IMR-90 (cell line): ENCODE data around the gene AGPS. TPM values are rescaled to one million over a fixed set of nuclear protein-coding genes. Genes with fewer than 3 reads are reported as not detected.

ENCODE experiments used
- ATAC-seq: fragments of 200-7000 bp; cut with Tn5 transposase; 2 replicates; pipeline ENCODE4 v1.9.1; 2020; ENCODE audit warnings: low read depth, mild to moderate bottlenecking, moderate library complexity
- BruUV-seq: library from RNA; stranded (reverse); fragments of 400-500 nt; replicated peaks from 2 replicates; lab custom pipeline; 2021; lab: Mats Ljungman, UMichigan
- CTCF ChIA-PET: fragments of 300-600 bp; formaldehyde crosslinking; extraction: SDS; loops from one replicate; lab custom pipeline; 2021; ENCODE audit warnings: antibody characterized with exemption; lab: Yijun Ruan, JAX
- POLR2A ChIA-PET: fragments of 300-600 bp; sonication (Branson Sonifier 250); formaldehyde crosslinking; loops from one replicate; lab custom pipeline; 2022; ENCODE audit warnings: antibody characterized with exemption; ENCODE audit not compliant: unreplicated experiment; lab: Charles Lee
- DNase-seq: peaks from one replicate; pipeline ENCODE4 v3.0.0; 2013
- H2AFZ ChIP-seq: replicated peaks from 2 replicates; pipeline ENCODE3; 2013; ENCODE audit warnings: low read length, mild to moderate bottlenecking; ENCODE audit not compliant: poor library complexity
- H2AK5ac ChIP-seq: 2 replicates; pipeline ENCODE4 v1.6.1; 2013; ENCODE audit warnings: low read depth, low read length, inconsistent platforms
- H2AK9ac ChIP-seq: replicated peaks from 2 replicates; pipeline ENCODE3; 2013; ENCODE audit warnings: mild to moderate bottlenecking, low read depth, low read length, moderate library complexity; ENCODE audit not compliant: poor library complexity
- H2BK120ac ChIP-seq: 2 replicates; pipeline ENCODE4 v1.6.1; 2013; ENCODE audit warnings: low read depth, low read length, inconsistent platforms
- H2BK15ac ChIP-seq: 3 replicates; pipeline ENCODE4 v1.6.1; 2013; ENCODE audit warnings: low read depth, low read length, inconsistent platforms
- H2BK20ac ChIP-seq: 2 replicates; pipeline ENCODE4 v1.6.1; 2013; ENCODE audit warnings: low read depth, mild to moderate bottlenecking, inconsistent platforms, low read length, moderate library complexity
- H2BK5ac ChIP-seq: 2 replicates; pipeline ENCODE4 v1.6.1; 2013; ENCODE audit warnings: mild to moderate bottlenecking, low read depth, low read length, inconsistent platforms; ENCODE audit not compliant: poor library complexity, severe bottlenecking
- H3K14ac ChIP-seq: replicated peaks from 2 replicates; pipeline ENCODE4 v1.6.1; 2013; ENCODE audit warnings: low read depth, low read length, inconsistent platforms
- H3K18ac ChIP-seq: 2 replicates; pipeline ENCODE4 v1.6.1; 2013; ENCODE audit warnings: low read depth, low read length, control low read depth
- H3K23ac ChIP-seq: 2 replicates; pipeline ENCODE4 v1.6.1; 2013; ENCODE audit warnings: low read depth, low read length, inconsistent platforms
- H3K27ac ChIP-seq: 2 replicates; pipeline ENCODE4 v1.5.1; 2013; ENCODE audit warnings: mild to moderate bottlenecking, control low read depth, low read length; ENCODE audit not compliant: insufficient read depth
- H3K27me3 ChIP-seq: 2 replicates; pipeline ENCODE4 v1.6.1; 2013; ENCODE audit warnings: low read length; ENCODE audit not compliant: control insufficient read depth, insufficient read depth
- H3K36me3 ChIP-seq: 2 replicates; pipeline ENCODE4 v1.6.1; 2013; ENCODE audit warnings: low read length, mixed read lengths; ENCODE audit not compliant: control insufficient read depth, insufficient read depth
- H3K4ac ChIP-seq: 2 replicates; pipeline ENCODE4 v1.6.1; 2013; ENCODE audit warnings: low read depth, low read length, inconsistent platforms
- H3K4me1 ChIP-seq: 2 replicates; pipeline ENCODE4 v1.6.1; 2013; ENCODE audit warnings: low read length, mixed read lengths; ENCODE audit not compliant: control insufficient read depth, insufficient read depth
- H3K4me2 ChIP-seq: 2 replicates; pipeline ENCODE4 v1.6.1; 2013; ENCODE audit warnings: low read depth, mild to moderate bottlenecking, control low read depth, low read length, moderate library complexity
- H3K4me3 ChIP-seq: 2 replicates; pipeline ENCODE4 v1.5.1; 2013; ENCODE audit warnings: low read depth, mild to moderate bottlenecking, control low read depth, low read length, moderate library complexity; ENCODE audit not compliant: insufficient read depth
- H3K56ac ChIP-seq: 2 replicates; pipeline ENCODE4 v1.6.1; 2013; ENCODE audit warnings: low read length, inconsistent platforms; ENCODE audit not compliant: insufficient read depth; ENCODE audit errors: extremely low read depth
- H3K79me1 ChIP-seq, 2 experiments: 2 replicates each; pipeline ENCODE4 v1.6.1; 2013; ENCODE audit warnings: low read length in 2 of 2, inconsistent platforms in 1 of 2, low read depth in 1 of 2
- H3K9ac ChIP-seq: 2 replicates; pipeline ENCODE4 v1.6.1; 2013; ENCODE audit warnings: low read depth, low read length, control low read depth
- H3K9me1 ChIP-seq: 2 replicates; pipeline ENCODE4 v1.6.1; 2013; ENCODE audit warnings: low read length, inconsistent platforms; ENCODE audit not compliant: insufficient read depth
- H3K9me3 ChIP-seq: 2 replicates; pipeline ENCODE4 v1.6.1; 2013; ENCODE audit warnings: low read length; ENCODE audit not compliant: control insufficient read depth, insufficient read depth
- H4K20me1 ChIP-seq: 2 replicates; pipeline ENCODE4 v1.6.1; 2013; ENCODE audit warnings: low read length, inconsistent platforms; ENCODE audit not compliant: insufficient read depth
- H4K5ac ChIP-seq: 2 replicates; pipeline ENCODE4 v1.6.1; 2013; ENCODE audit warnings: mild to moderate bottlenecking, low read depth, low read length, control low read depth
- H4K8ac ChIP-seq, 2 experiments: 2 replicates each; pipeline ENCODE4 v1.6.1; 2013; ENCODE audit warnings: low read depth in 2 of 2, low read length in 2 of 2, control low read depth in 1 of 2, inconsistent platforms in 1 of 2
- H4K91ac ChIP-seq: 2 replicates; pipeline ENCODE4 v1.6.1; 2013; ENCODE audit warnings: low read depth, low read length, inconsistent platforms; ENCODE audit not compliant: insufficient read depth
- CEBPB ChIP-seq: IDR thresholded peaks from 2 replicates; pipeline ENCODE4 v1.6.1; 2012; ENCODE audit warnings: low read depth, low read length, improper control_type of control experiment
- MXI1 ChIP-seq: IDR thresholded peaks from 2 replicates; pipeline ENCODE4 v1.6.1; 2012; ENCODE audit warnings: low read depth, mild to moderate bottlenecking, low read length, moderate library complexity, borderline replicate concordance
- RCOR1 ChIP-seq: IDR thresholded peaks from 2 replicates; pipeline ENCODE4 v1.6.1; 2012; ENCODE audit warnings: mild to moderate bottlenecking, low read length, improper control_type of control experiment; ENCODE audit not compliant: insufficient replicate concordance
- SMC3 ChIP-seq: fragments of 150-350 bp; IDR thresholded peaks from 2 replicates; pipeline ENCODE4 v1.6.1; 2016; ENCODE audit warnings: low read depth, mild to moderate bottlenecking, antibody characterized with exemption, low read length, moderate library complexity
- WGBS, 2 experiments: methylation state at CpG; one replicate each; pipeline versions ENCODE4 v1.1.5 to v1.1.7; 2013; ENCODE audit warnings: missing lambda C conversion rate in 2 of 2; ENCODE audit not compliant: insufficient read length in 1 of 2; ENCODE audit errors: extremely low coverage in 2 of 2; 5-methylcytosine and 5-hydroxymethylcytosine counted together
- dilution Hi-C: fragments of 300-500 bp; cut with HindIII; formaldehyde crosslinking; loops from one replicate; pipeline ENCODE4 v1.14.3; 2018; ENCODE audit warnings: low sequenced_read_pairs; ENCODE audit not compliant: unreplicated experiment
- in situ Hi-C: fragments of 300-500 bp; cut with MboI; formaldehyde crosslinking; loops from 3 replicates; pipeline ENCODE4 v1.14.3; 2019; ENCODE audit warnings: low sequenced_read_pairs, inconsistent platforms, mixed read lengths
- intact Hi-C: fragments of 100-400 bp; cut with micrococcal nuclease; formaldehyde crosslinking; loops from 2 replicates; pipeline ENCODE4 v1.10.0; 2022
- polyA plus RNA-seq, 3 experiments: library from polyadenylated mRNA; depleted of rRNA; stranded (reverse); fragments of >200 nt; gene quantifications; 2 replicates each; pipeline ENCODE4 v1.2.3, GENCODE V29; 2012; ENCODE audit warnings: low replicate concordance in 1 of 3
- total RNA-seq: library from RNA; depleted of rRNA; stranded (reverse); fragments of >200 nt; gene quantifications from 2 replicates; pipeline ENCODE4 v1.2.3, GENCODE V29; 2012
- TF ChIP-seq, protein P1 (sequence below): conservative IDR thresholded peaks from 2 replicates; pipeline ENCODE4 v1.5.1; 2012; ENCODE audit warnings: mild to moderate bottlenecking, low read depth, low read length, improper control_type of control experiment

AGPS gene
- total and polyA plus RNA-seq, 2 of the 4 experiments (the other 2 are of a cell fraction): 6.6 to 18.6 TPM

DNA sequence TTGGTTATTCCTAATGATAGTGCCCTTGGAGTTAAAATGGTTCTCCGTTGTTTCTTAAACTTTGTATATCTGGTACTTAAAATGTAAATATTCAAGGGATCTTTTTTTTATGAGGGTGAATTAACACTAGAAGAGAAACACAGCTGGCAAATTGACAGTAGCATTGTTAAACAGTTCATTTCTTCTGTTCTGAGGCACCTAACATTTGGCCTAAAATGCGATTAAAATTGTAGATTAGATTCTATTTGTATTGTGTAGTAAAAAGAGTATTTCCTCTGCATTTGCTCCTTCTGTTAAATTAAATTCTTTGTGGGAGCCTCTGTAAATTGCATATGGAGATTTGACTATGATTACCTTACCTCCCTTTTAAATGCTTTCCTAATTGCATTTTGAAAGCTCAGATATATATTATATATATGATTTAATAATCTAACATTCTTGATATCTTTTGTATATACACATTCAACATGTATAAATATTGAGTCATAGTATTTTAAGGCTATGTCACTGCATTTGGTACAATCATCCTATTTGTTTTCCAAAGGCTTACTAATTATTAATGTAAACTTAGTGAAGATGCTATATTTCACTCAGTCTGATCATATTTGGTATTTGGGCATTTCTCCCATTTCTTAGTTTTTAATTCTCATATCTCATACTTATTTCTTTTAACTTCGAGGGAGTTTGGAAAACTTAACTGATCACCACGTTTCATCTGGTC lies 124.4 kb downstream of the AGPS start:
- no peaks in the 10 kb centered on the region for H3K9me1 ChIP-seq
- no peak overlapping the region for H3K56ac ChIP-seq
- no peak overlapping the region for H4K8ac ChIP-seq
- H2BK120ac ChIP-seq: no peak overlapping the region
- H2AK5ac ChIP-seq: no peak overlapping the region
- no peak overlapping the region for H3K14ac ChIP-seq
- intact Hi-C loops (no loop called here), in situ Hi-C loops (no loop called here), dilution Hi-C loops (no loop called here)
- ChIA-PET POLR2A (no interaction called here), CTCF (no interaction called here)
- no TSS peak for BruUV-seq
- H2BK5ac ChIP-seq: no peak overlapping the region
- no peak overlapping the region for H3K27ac ChIP-seq
- no peak overlapping the region for H3K23ac ChIP-seq
- peak; percentile 12 for DNase-seq
- WGBS, 2 experiments: no CpG with 5 or more reads among the region's 4 CpGs
- no peak overlapping the region for H2AK9ac ChIP-seq
- peak; percentile 24; the same call in 1 of the 2 replicates for ATAC-seq
- no peak overlapping the region for H3K4ac ChIP-seq
- no peaks in the 10 kb centered on the region for H3K9me3 ChIP-seq
- H2AFZ ChIP-seq: no peak overlapping the region
- no peak overlapping the region for H3K4me2 ChIP-seq
- no peaks in the 10 kb centered on the region; a peak in 1 of 4 replicates for H3K79me1 ChIP-seq
- peaks cover 2% of the 10 kb centered on the region for H3K36me3 ChIP-seq
- H3K18ac ChIP-seq: no peak overlapping the region
- H3K9ac ChIP-seq: no peak overlapping the region
- H2BK20ac ChIP-seq: no peak overlapping the region
- H4K91ac ChIP-seq: no peak overlapping the region
- no peaks in the 10 kb centered on the region for H3K27me3 ChIP-seq
- no peak overlapping the region for H4K5ac ChIP-seq
- peaks cover 2% of the 10 kb centered on the region; the same call in 1 of the 2 replicates for H3K4me1 ChIP-seq
- no peaks in the 10 kb centered on the region for H4K20me1 ChIP-seq
- TF ChIP-seq, protein P1, sequence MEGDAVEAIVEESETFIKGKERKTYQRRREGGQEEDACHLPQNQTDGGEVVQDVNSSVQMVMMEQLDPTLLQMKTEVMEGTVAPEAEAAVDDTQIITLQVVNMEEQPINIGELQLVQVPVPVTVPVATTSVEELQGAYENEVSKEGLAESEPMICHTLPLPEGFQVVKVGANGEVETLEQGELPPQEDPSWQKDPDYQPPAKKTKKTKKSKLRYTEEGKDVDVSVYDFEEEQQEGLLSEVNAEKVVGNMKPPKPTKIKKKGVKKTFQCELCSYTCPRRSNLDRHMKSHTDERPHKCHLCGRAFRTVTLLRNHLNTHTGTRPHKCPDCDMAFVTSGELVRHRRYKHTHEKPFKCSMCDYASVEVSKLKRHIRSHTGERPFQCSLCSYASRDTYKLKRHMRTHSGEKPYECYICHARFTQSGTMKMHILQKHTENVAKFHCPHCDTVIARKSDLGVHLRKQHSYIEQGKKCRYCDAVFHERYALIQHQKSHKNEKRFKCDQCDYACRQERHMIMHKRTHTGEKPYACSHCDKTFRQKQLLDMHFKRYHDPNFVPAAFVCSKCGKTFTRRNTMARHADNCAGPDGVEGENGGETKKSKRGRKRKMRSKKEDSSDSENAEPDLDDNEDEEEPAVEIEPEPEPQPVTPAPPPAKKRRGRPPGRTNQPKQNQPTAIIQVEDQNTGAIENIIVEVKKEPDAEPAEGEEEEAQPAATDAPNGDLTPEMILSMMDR: no peak
- no peak for TF ChIP-seq RCOR1
- no peak for TF ChIP-seq MXI1
- TF ChIP-seq SMC3: no peak
- TF ChIP-seq CEBPB: no peak
- no peak overlapping the region for H3K4me3 ChIP-seq
- no peak overlapping the region for H2BK15ac ChIP-seq
